ENCODE measurements around the gene ARHGEF9. TPM values are rescaled to one million over a fixed set of nuclear protein-coding genes. Genes with fewer than 3 reads are reported as not detected.

The ARHGEF9 gene
- total RNA-seq, 1 donor from 2014 or later = 28.6 TPM

GRCh38 chrX:63680423-63680822 is 104.6 kb downstream of the ARHGEF9 start:
- Histone ChIP-seq H3K4me3 (no peak overlapping the region), H3K27me3 (no peaks in the 10 kb centered on the region), H3K27ac (no peak overlapping the region), H3K4me1 (no peaks in the 10 kb centered on the region), H3K36me3 (peaks cover 6 to 12% of the 10 kb centered on the region in 2 donors), H3K9me3 (peaks cover 0 to 15% of the 10 kb centered on the region in 2 donors)
- intact Hi-C loops (cut with DNase I) = no loop called here
- DNase-seq (ENCODE audit: low spot score in 2 of 2) = no peak
- no peak for TF ChIP-seq CTCF (IDR thresholded peaks at IDR 0.05)

GRCh38 chrX:63679432-63679831 is 105.6 kb downstream of the ARHGEF9 start:
- Histone ChIP-seq H3K4me1 (no peaks in the 10 kb centered on the region), H3K36me3 (peaks cover 6 to 12% of the 10 kb centered on the region in 2 donors), H3K27me3 (no peaks in the 10 kb centered on the region), H3K9me3 (peaks cover 0 to 15% of the 10 kb centered on the region in 2 donors), H3K4me3 (no peak overlapping the region), H3K27ac (no peak overlapping the region)
- TF ChIP-seq CTCF (IDR thresholded peaks at IDR 0.05) = no peak
- DNase-seq (ENCODE audit: low spot score in 2 of 2) = no peak
- intact Hi-C loops (cut with DNase I) = no loop called here

GRCh38 chrX:63675716-63676115 is 109.3 kb downstream of the ARHGEF9 start:
- intact Hi-C loops (cut with DNase I) = no loop called here
- Histone ChIP-seq H3K9me3 (no peaks in the 10 kb centered on the region), H3K27ac (no peak overlapping the region), H3K4me1 (no peaks in the 10 kb centered on the region), H3K36me3 (peaks cover 12 to 35% of the 10 kb centered on the region in 2 donors), H3K27me3 (no peaks in the 10 kb centered on the region), H3K4me3 (no peak overlapping the region)
- no peak for TF ChIP-seq CTCF (IDR thresholded peaks at IDR 0.05)
- no peak for DNase-seq (ENCODE audit: low spot score in 2 of 2)

DNA sequence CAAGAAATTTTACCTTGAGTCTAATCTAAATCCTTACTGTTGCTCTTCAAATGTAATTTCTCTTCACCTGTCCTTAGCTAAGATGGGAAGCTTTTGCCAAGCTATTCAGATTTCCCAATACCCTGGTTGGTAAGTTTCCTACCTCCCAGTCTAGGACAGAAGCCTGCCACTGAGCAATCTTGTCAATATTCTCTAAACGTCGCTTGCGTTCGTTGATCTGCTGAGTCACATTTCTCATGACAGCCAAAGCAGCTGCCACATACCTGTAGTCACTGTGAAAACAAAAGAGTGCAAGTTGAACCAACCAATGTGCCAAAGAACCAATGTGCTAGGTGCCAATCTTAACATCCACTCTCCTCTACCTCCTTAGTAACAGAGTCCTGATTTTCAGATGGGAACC is 111.1 kb downstream of the ARHGEF9 start:
- peaks cover 16 to 37% of the 10 kb centered on the region in 2 donors for H3K36me3 ChIP-seq
- no peak for TF ChIP-seq CTCF (IDR thresholded peaks at IDR 0.05)
- intact Hi-C loops (cut with DNase I) = no loop called here

DNA sequence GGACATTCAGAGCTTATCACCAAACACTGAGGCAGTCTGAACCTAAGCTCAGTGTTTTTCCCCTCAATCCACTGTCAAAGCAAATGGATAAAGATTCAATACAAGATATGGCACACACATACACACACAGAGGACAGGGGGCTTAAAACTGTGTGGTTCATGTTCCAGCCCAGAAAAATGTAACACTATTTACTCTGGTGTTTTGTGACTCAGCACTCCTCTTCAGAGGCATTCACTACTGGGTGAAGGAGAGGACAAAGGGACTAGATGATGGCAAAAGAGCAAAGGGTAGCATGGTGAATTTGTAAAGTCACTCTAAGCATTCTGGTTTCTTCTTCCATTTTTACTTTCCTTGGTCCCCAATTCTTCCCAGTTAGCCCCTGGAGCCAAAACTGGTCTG is 120.3 kb downstream of the ARHGEF9 start:
- intact Hi-C loops (cut with DNase I) = loop anchor here (10.0 kb wide), 1 partner anchor 100 kb away; no protein-coding TSS in a partner anchor
- H3K9me3 ChIP-seq = no peaks in the 10 kb centered on the region
- H3K36me3 ChIP-seq = peaks cover 2 to 11% of the 10 kb centered on the region in 2 donors
- H3K27ac ChIP-seq = peak overlapping the region; percentile 4 to 48
- no peaks in the 10 kb centered on the region for H3K4me1 ChIP-seq
- no peaks in the 10 kb centered on the region for H3K27me3 ChIP-seq
- H3K4me3 ChIP-seq = no peak overlapping the region
- no peak for DNase-seq (ENCODE audit: low spot score in 2 of 2)
- TF ChIP-seq CTCF (IDR thresholded peaks at IDR 0.05) = no peak

More for the DNA sequence above, 111.1 kb downstream of the ARHGEF9 start:
- Histone ChIP-seq H3K27me3 (no peaks in the 10 kb centered on the region), H3K4me3 (no peak overlapping the region), H3K27ac (no peak overlapping the region), H3K9me3 (no peaks in the 10 kb centered on the region), H3K4me1 (no peaks in the 10 kb centered on the region)
- no peak for DNase-seq (ENCODE audit: low spot score in 2 of 2)

DNA sequence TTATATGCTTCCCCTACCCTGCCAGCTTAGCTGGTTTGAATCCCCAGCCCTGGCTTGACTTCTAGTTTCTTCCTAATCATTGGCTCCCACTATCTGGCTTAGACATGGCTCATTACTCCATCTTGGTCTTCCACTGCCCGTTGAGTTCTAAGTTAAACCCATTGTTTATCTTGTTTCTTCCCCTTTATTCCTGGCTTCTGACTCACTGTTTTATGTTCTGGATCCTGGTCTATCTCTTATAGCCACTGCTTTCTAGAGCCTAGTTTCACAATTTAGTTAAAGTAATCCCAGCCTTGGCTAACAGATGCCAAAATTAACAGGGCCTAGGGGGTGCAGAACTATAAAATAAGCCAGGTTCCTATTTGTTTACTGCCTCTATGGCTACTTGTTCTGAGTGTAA is 120.9 kb downstream of the ARHGEF9 start:
- no peak for TF ChIP-seq CTCF (IDR thresholded peaks at IDR 0.05)
- DNase-seq (ENCODE audit: low spot score in 2 of 2) = no peak
- no peak overlapping the region for H3K4me3 ChIP-seq
- no peaks in the 10 kb centered on the region for H3K4me1 ChIP-seq
- no peaks in the 10 kb centered on the region for H3K9me3 ChIP-seq
- intact Hi-C loops (cut with DNase I) = loop anchor here (10.0 kb wide), 1 partner anchor 99 kb away; no protein-coding TSS in a partner anchor
- peak overlapping the region; percentile 4 to 48 for H3K27ac ChIP-seq
- peaks cover 2 to 11% of the 10 kb centered on the region in 2 donors for H3K36me3 ChIP-seq
- no peaks in the 10 kb centered on the region for H3K27me3 ChIP-seq
